Measurements from ENCODE around the gene STK10. TPM values are rescaled to one million over a fixed set of nuclear protein-coding genes. Genes with fewer than 3 reads are reported as not detected.

STK10 gene
- total RNA-seq, 2 donors from 2014 or later: 16.1 to 23.2 TPM

- Histone ChIP-seq H3K4me1 (peaks cover 8% of the 10 kb centered on the region), H3K36me3 (no peaks in the 10 kb centered on the region), H3K9ac (ENCODE audit: low read depth in 2 of 2, low read length in 2 of 2) (no peak overlapping the region), H3K4me3 (no peak overlapping the region), H3K27me3 (no peaks in the 10 kb centered on the region), H3K9me3 (no peaks in the 10 kb centered on the region), H3K27ac (no peak overlapping the region)
- intact Hi-C loops (cut with DNase I): loop anchor here (2.0 to 5.0 kb wide), 2 partner anchors 83 to 186 kb away; partner anchors contain the start of gene STK10
- DNase-seq: no peak
- no peak for TF ChIP-seq CTCF (IDR thresholded peaks at IDR 0.05)
Measured at GRCh38 chr5:172105811-172106210, 82.2 kb downstream of the STK10 start.

- H3K36me3 ChIP-seq: no peaks in the 10 kb centered on the region
- H3K27ac ChIP-seq: no peak overlapping the region
- intact Hi-C loops (cut with DNase I): loop anchor here (5.0 kb wide), 1 partner anchor 187 kb away; no protein-coding TSS in a partner anchor
- no peak for DNase-seq
- no peak overlapping the region for H3K9ac ChIP-seq (ENCODE audit: low read depth in 2 of 2, low read length in 2 of 2)
- no peak overlapping the region for H3K4me3 ChIP-seq
- H3K4me1 ChIP-seq: peaks cover 7% of the 10 kb centered on the region
- H3K9me3 ChIP-seq: no peaks in the 10 kb centered on the region
- no peak for TF ChIP-seq CTCF (IDR thresholded peaks at IDR 0.05)
- H3K27me3 ChIP-seq: no peaks in the 10 kb centered on the region
Measured at GRCh38 chr5:172104801-172105701, 83.0 kb downstream of the STK10 start.

- no peak for TF ChIP-seq CTCF (IDR thresholded peaks at IDR 0.05)
Measured at GRCh38 chr5:172104021-172104420, 84.0 kb downstream of the STK10 start.

GRCh38 chr5:172102913-172103626 lies 85.0 kb downstream of the STK10 start:
- Histone ChIP-seq H3K27me3 (no peaks in the 10 kb centered on the region), H3K9me3 (no peaks in the 10 kb centered on the region), H3K4me3 (no peak overlapping the region), H3K27ac (no peak overlapping the region), H3K36me3 (no peaks in the 10 kb centered on the region), H3K9ac (ENCODE audit: low read depth in 2 of 2, low read length in 2 of 2) (no peak overlapping the region), H3K4me1 (peaks cover 7% of the 10 kb centered on the region)
- TF ChIP-seq CTCF (IDR thresholded peaks at IDR 0.05): no peak
- peak; percentile 55 for DNase-seq
- intact Hi-C loops (cut with DNase I): no loop called here

More at GRCh38 chr5:172104021-172104420, 84.0 kb downstream of the STK10 start:
- Histone ChIP-seq H3K9me3 (no peaks in the 10 kb centered on the region), H3K4me1 (peaks cover 7% of the 10 kb centered on the region), H3K27me3 (no peaks in the 10 kb centered on the region), H3K9ac (ENCODE audit: low read depth in 2 of 2, low read length in 2 of 2) (no peak overlapping the region), H3K36me3 (no peaks in the 10 kb centered on the region), H3K4me3 (no peak overlapping the region), H3K27ac (no peak overlapping the region)
- intact Hi-C loops (cut with DNase I): no loop called here
- no peak for DNase-seq

GRCh38 chr5:172102218-172102870 lies 85.7 kb downstream of the STK10 start:
- no peak overlapping the region for H3K9ac ChIP-seq (ENCODE audit: low read depth in 2 of 2, low read length in 2 of 2)

More at GRCh38 chr5:172102218-172102870, 85.7 kb downstream of the STK10 start:
- no peak for DNase-seq
- no peaks in the 10 kb centered on the region for H3K36me3 ChIP-seq
- peaks cover 7% of the 10 kb centered on the region for H3K4me1 ChIP-seq
- no peaks in the 10 kb centered on the region for H3K9me3 ChIP-seq
- TF ChIP-seq CTCF (IDR thresholded peaks at IDR 0.05): no peak
- no peak overlapping the region for H3K27ac ChIP-seq
- H3K4me3 ChIP-seq: no peak overlapping the region
- no peaks in the 10 kb centered on the region for H3K27me3 ChIP-seq
- intact Hi-C loops (cut with DNase I): no loop called here

Measured in colonic mucosa (tissue), 4 donors.